Measurements from ENCODE around the gene CDKN2B.

DNA sequence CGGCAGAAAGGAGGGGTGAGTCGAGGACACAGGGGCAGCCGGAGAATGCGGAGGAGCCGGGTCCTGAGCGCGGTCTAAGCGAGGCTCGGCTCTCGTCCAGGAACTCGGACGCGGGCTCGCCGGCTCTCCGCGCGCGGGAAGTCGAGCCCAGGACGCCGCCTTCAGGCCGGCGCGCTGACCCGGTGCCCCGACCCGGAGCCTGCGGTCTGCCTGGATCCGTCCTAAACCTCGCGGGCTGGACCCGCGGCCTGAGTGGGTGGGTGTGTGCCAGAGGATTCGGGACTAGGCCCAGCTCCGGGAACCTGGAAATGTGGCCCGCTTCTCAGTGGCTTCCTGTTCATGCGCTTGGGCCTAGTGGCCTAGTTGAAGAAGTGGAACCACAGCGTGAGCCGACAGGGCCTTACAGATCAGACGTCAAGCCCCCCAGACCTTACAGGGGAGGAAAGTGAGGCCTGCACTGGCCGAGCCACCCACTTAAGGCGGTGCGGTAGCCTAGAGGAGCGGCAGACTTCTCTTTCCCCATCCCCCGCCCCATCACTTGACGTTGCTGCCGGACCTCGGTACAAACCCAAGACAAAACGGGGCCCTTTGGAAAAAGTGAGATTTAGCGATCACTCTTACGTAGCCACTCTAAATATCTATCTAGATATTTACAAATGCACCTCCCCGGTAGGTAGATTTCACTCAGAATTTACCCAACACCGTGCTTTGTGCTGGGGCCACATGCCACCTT, 13.3 kb downstream of the CDKN2B start:
- TF ChIP-seq, protein P1, sequence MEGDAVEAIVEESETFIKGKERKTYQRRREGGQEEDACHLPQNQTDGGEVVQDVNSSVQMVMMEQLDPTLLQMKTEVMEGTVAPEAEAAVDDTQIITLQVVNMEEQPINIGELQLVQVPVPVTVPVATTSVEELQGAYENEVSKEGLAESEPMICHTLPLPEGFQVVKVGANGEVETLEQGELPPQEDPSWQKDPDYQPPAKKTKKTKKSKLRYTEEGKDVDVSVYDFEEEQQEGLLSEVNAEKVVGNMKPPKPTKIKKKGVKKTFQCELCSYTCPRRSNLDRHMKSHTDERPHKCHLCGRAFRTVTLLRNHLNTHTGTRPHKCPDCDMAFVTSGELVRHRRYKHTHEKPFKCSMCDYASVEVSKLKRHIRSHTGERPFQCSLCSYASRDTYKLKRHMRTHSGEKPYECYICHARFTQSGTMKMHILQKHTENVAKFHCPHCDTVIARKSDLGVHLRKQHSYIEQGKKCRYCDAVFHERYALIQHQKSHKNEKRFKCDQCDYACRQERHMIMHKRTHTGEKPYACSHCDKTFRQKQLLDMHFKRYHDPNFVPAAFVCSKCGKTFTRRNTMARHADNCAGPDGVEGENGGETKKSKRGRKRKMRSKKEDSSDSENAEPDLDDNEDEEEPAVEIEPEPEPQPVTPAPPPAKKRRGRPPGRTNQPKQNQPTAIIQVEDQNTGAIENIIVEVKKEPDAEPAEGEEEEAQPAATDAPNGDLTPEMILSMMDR (conservative IDR thresholded peaks at IDR 0.05): peak; percentile 65
- TF ChIP-seq ZFX (IDR thresholded peaks at IDR 0.05): peak; percentile 81
